ENCODE data around the gene NUP205.
"Not testable (repeated sequence)": the region's sequence is repeated elsewhere in the genome, so short reads cannot be mapped to it uniquely, and the experiment has no call there.

Gene NUP205

GRCh38 chr7:135634191-135634878 lies 76.6 kb downstream of the NUP205 start:
- Histone ChIP-seq H3K27me3 (ENCODE audit: control insufficient read depth in 1 of 2, insufficient read depth in 2 of 2, low read length in 2 of 2) (no peaks in the 10 kb centered on the region), H3K27ac (ENCODE audit: low read depth, low read length) (no peak overlapping the region), H3K9me3 (ENCODE audit: low read length) (no peaks in the 10 kb centered on the region), H3K4me1 (ENCODE audit: insufficient read depth, low read length) (no peaks in the 10 kb centered on the region), H3K36me3 (ENCODE audit: insufficient read depth, low read length) (peaks cover 51% of the 10 kb centered on the region), H3K4me3 (ENCODE audit: low read depth in 1 of 2, low read length in 2 of 2) (no peak overlapping the region), H3K9ac (ENCODE audit: low read length) (no peak overlapping the region)

GRCh38 chr7:135639690-135640089 lies 82.0 kb downstream of the NUP205 start:
- not testable (repeated sequence) for H3K4me1 ChIP-seq (ENCODE audit: insufficient read depth, low read length); H3K27ac ChIP-seq (ENCODE audit: low read depth, low read length); H3K9me3 ChIP-seq (ENCODE audit: low read length); H3K27me3 ChIP-seq (ENCODE audit: control insufficient read depth in 1 of 2, insufficient read depth in 2 of 2, low read length in 2 of 2); H3K4me3 ChIP-seq (ENCODE audit: low read depth in 1 of 2, low read length in 2 of 2); H3K9ac ChIP-seq (ENCODE audit: low read length)
- peaks cover 43% of the 10 kb centered on the region for H3K36me3 ChIP-seq (ENCODE audit: insufficient read depth, low read length)

DNA sequence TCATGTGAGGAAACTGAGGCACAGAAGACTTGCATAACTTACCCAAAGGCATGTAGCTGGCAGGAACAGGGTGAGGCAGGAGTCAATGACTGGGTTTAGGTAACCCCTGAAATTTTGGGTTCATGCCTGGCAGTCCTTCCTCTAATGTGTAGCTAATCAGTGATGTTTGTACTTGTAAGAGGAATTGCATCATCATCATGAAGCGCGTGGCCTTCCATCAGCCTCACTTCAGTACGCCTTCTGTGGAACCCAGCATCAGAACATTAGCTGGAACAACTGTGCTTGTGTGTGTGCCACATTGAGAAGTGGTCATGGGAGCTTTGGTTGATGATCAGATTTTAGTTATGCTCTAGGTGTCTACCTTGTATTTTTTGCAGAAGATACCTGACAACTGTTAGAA lies 86.4 kb downstream of the NUP205 start:
- Histone ChIP-seq H3K27ac (ENCODE audit: low read depth, low read length) (no peak overlapping the region), H3K9ac (ENCODE audit: low read length) (no peak overlapping the region), H3K27me3 (ENCODE audit: control insufficient read depth in 1 of 2, insufficient read depth in 2 of 2, low read length in 2 of 2) (no peaks in the 10 kb centered on the region), H3K4me1 (ENCODE audit: insufficient read depth, low read length) (no peaks in the 10 kb centered on the region), H3K36me3 (ENCODE audit: insufficient read depth, low read length) (peaks cover 26% of the 10 kb centered on the region), H3K4me3 (ENCODE audit: low read depth in 1 of 2, low read length in 2 of 2) (no peak overlapping the region), H3K9me3 (ENCODE audit: low read length) (no peaks in the 10 kb centered on the region)

- no peaks in the 10 kb centered on the region for H3K27me3 ChIP-seq (ENCODE audit: control insufficient read depth in 1 of 2, insufficient read depth in 2 of 2, low read length in 2 of 2)
- no peaks in the 10 kb centered on the region for H3K4me1 ChIP-seq (ENCODE audit: insufficient read depth, low read length)
- H3K9me3 ChIP-seq (ENCODE audit: low read length): no peaks in the 10 kb centered on the region
- H3K36me3 ChIP-seq (ENCODE audit: insufficient read depth, low read length): peaks cover 26% of the 10 kb centered on the region
- H3K27ac ChIP-seq (ENCODE audit: low read depth, low read length): no peak overlapping the region
- no peak overlapping the region for H3K9ac ChIP-seq (ENCODE audit: low read length)
- H3K4me3 ChIP-seq (ENCODE audit: low read depth in 1 of 2, low read length in 2 of 2): no peak overlapping the region
These were observed 87.0 kb downstream of the NUP205 start for GRCh38 chr7:135644729-135645128.

- H3K9me3 ChIP-seq (ENCODE audit: low read length): no peaks in the 10 kb centered on the region
- H3K36me3 ChIP-seq (ENCODE audit: insufficient read depth, low read length): peaks cover 26% of the 10 kb centered on the region
- H3K27me3 ChIP-seq (ENCODE audit: control insufficient read depth in 1 of 2, insufficient read depth in 2 of 2, low read length in 2 of 2): no peaks in the 10 kb centered on the region
- H3K4me3 ChIP-seq (ENCODE audit: low read depth in 1 of 2, low read length in 2 of 2): no peak overlapping the region
- no peak overlapping the region for H3K27ac ChIP-seq (ENCODE audit: low read depth, low read length)
- H3K9ac ChIP-seq (ENCODE audit: low read length): no peak overlapping the region
- H3K4me1 ChIP-seq (ENCODE audit: insufficient read depth, low read length): no peaks in the 10 kb centered on the region
These were observed 87.7 kb downstream of the NUP205 start for GRCh38 chr7:135645296-135645904.

- H3K4me3 ChIP-seq (ENCODE audit: low read depth in 1 of 2, low read length in 2 of 2): no peak overlapping the region
- H3K4me1 ChIP-seq (ENCODE audit: insufficient read depth, low read length): no peaks in the 10 kb centered on the region
- H3K27ac ChIP-seq (ENCODE audit: low read depth, low read length): no peak overlapping the region
- H3K36me3 ChIP-seq (ENCODE audit: insufficient read depth, low read length): peaks cover 26% of the 10 kb centered on the region
- no peak overlapping the region for H3K9ac ChIP-seq (ENCODE audit: low read length)
- no peaks in the 10 kb centered on the region for H3K9me3 ChIP-seq (ENCODE audit: low read length)
- H3K27me3 ChIP-seq (ENCODE audit: control insufficient read depth in 1 of 2, insufficient read depth in 2 of 2, low read length in 2 of 2): no peaks in the 10 kb centered on the region
These were observed 90.0 kb downstream of the NUP205 start for GRCh38 chr7:135647755-135648154.

DNA sequence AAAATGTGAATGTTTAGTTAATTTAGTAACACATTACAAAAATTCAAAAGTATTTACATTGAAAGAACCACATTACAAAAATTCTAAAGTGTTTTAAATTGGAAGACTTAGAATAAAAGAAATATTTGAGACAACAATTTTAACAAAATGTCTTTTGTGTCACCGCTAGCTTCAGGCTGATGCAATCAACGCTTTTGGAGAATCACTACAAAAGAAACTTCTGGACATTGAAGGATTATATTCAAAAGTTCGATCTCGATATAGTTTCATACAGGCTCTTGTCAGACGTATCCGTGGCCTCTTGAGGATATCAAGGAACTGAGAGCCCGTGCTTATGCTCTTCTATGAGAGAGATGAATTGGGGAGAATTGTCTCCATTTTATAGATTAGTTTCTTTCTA lies 90.5 kb downstream of the NUP205 start:
- H3K4me1 ChIP-seq (ENCODE audit: insufficient read depth, low read length): no peaks in the 10 kb centered on the region
- H3K27ac ChIP-seq (ENCODE audit: low read depth, low read length): no peak overlapping the region
- H3K9ac ChIP-seq (ENCODE audit: low read length): no peak overlapping the region
- H3K9me3 ChIP-seq (ENCODE audit: low read length): no peaks in the 10 kb centered on the region
- H3K36me3 ChIP-seq (ENCODE audit: insufficient read depth, low read length): peaks cover 23% of the 10 kb centered on the region
- no peak overlapping the region for H3K4me3 ChIP-seq (ENCODE audit: low read depth in 1 of 2, low read length in 2 of 2)
- H3K27me3 ChIP-seq (ENCODE audit: control insufficient read depth in 1 of 2, insufficient read depth in 2 of 2, low read length in 2 of 2): no peaks in the 10 kb centered on the region

- Histone ChIP-seq H3K9me3 (ENCODE audit: low read length) (no peaks in the 10 kb centered on the region), H3K4me1 (ENCODE audit: insufficient read depth, low read length) (no peaks in the 10 kb centered on the region), H3K27me3 (ENCODE audit: control insufficient read depth in 1 of 2, insufficient read depth in 2 of 2, low read length in 2 of 2) (no peaks in the 10 kb centered on the region), H3K4me3 (ENCODE audit: low read depth in 1 of 2, low read length in 2 of 2) (no peak overlapping the region), H3K36me3 (ENCODE audit: insufficient read depth, low read length) (peaks cover 9% of the 10 kb centered on the region), H3K9ac (ENCODE audit: low read length) (no peak overlapping the region), H3K27ac (ENCODE audit: low read depth, low read length) (no peak overlapping the region)
These were observed 93.3 kb downstream of the NUP205 start for GRCh38 chr7:135650831-135651573.

- Histone ChIP-seq H3K4me3 (ENCODE audit: low read depth in 1 of 2, low read length in 2 of 2) (no peak overlapping the region), H3K4me1 (ENCODE audit: insufficient read depth, low read length) (no peaks in the 10 kb centered on the region), H3K9ac (ENCODE audit: low read length) (no peak overlapping the region), H3K27me3 (ENCODE audit: control insufficient read depth in 1 of 2, insufficient read depth in 2 of 2, low read length in 2 of 2) (no peaks in the 10 kb centered on the region), H3K27ac (ENCODE audit: low read depth, low read length) (no peak overlapping the region), H3K9me3 (ENCODE audit: low read length) (no peaks in the 10 kb centered on the region), H3K36me3 (ENCODE audit: insufficient read depth, low read length) (no peaks in the 10 kb centered on the region)
These were observed 95.8 kb downstream of the NUP205 start for GRCh38 chr7:135653340-135654080.

DNA sequence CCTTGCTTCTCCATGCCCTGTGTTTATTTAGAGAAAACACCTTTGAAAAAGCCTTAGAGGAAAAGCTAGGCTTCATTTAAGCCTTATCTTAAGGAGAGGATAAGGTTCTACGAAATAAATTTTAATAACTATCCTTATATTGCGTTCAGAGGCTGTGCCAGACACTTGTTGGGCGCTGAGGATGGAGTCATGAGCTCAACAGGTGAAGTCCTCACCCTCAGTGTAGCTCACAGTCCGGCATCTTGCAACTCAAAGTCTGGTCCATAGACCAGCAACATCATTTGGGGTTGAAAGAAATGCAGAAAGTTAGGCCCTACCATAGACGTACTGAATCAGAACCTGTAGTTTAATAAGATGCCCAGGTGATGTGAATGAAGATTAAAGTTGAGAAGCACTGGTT lies 100.8 kb downstream of the NUP205 start:
- no peaks in the 10 kb centered on the region for H3K36me3 ChIP-seq (ENCODE audit: insufficient read depth, low read length)
- H3K27ac ChIP-seq (ENCODE audit: low read depth, low read length): no peak overlapping the region
- no peak overlapping the region for H3K9ac ChIP-seq (ENCODE audit: low read length)
- H3K27me3 ChIP-seq (ENCODE audit: control insufficient read depth in 1 of 2, insufficient read depth in 2 of 2, low read length in 2 of 2): no peaks in the 10 kb centered on the region
- peaks cover 4% of the 10 kb centered on the region for H3K4me1 ChIP-seq (ENCODE audit: insufficient read depth, low read length)
- H3K4me3 ChIP-seq (ENCODE audit: low read depth in 1 of 2, low read length in 2 of 2): no peak overlapping the region
- no peaks in the 10 kb centered on the region for H3K9me3 ChIP-seq (ENCODE audit: low read length)

DNA sequence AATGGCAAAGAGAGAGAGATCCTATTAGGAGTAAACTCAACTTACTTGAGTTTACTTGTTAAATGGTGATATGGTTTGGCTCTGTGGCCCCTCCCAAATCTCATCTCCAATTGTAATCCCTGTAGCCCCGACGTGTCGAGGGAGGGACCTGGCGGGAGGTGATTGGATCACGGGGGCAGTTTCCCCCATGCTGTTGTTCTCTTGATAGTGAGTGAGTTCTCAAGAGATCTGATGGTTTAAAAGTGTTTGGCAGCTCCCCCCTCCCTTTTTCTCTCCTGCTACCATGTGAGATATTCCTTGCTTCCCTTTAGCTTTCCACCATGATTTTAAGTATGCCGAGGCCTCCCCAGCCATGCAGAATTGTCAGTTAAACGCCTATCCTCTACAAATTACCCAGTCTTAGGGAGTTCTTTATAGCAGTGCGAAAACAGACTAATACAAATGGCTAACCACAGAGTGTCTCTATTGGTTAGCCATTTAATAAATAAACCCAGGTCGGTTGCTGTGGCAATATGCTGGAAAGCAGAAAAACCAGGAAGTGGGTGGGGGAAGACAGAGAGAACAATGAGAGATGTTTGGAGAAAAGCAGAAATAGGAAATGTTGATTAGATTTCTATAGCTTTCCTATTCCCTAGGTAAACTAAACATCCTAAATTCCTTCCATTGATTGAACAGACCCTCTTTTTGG lies 101.6 kb downstream of the NUP205 start:
- Histone ChIP-seq H3K27me3 (ENCODE audit: control insufficient read depth in 1 of 2, insufficient read depth in 2 of 2, low read length in 2 of 2) (no peaks in the 10 kb centered on the region), H3K4me1 (ENCODE audit: insufficient read depth, low read length) (peaks cover 10% of the 10 kb centered on the region), H3K9ac (ENCODE audit: low read length) (no peak overlapping the region), H3K9me3 (ENCODE audit: low read length) (no peaks in the 10 kb centered on the region), H3K4me3 (ENCODE audit: low read depth in 1 of 2, low read length in 2 of 2) (no peak overlapping the region), H3K27ac (ENCODE audit: low read depth, low read length) (no peak overlapping the region), H3K36me3 (ENCODE audit: insufficient read depth, low read length) (no peaks in the 10 kb centered on the region)

Measured in muscle layer of colon (tissue), 2 donors.